GM23338 (cell line): ENCODE data around the gene RAB4A. TPM values are rescaled to one million over a fixed set of nuclear protein-coding genes. Genes with fewer than 3 reads are reported as not detected.
A peak's percentile ranks its signal among the peaks of the same experiment; 100 is the strongest.

ENCODE experiments used
- ATAC-seq: fragments of 200-7000 bp; cut with Tn5 transposase; 3 replicates; pipeline ENCODE4 v1.9.1; 2020
- DNase-seq: peaks from one replicate; pipeline ENCODE4 v3.0.0-alpha.2; 2015; ENCODE audit warnings: low spot score
- H2AFZ ChIP-seq: fragments of 200-600 bp; sonication (generic); 2 replicates; pipeline ENCODE4 v1.8.0; 2016; ENCODE audit warnings: antibody characterized with exemption, mild to moderate bottlenecking, moderate library complexity
- H3F3A ChIP-seq: fragments of 200-600 bp; sonication (generic); replicated peaks from 2 replicates; pipeline ENCODE4 v1.8.0; 2017; ENCODE audit warnings: antibody characterized with exemption, mixed run types, low read depth
- H3K27ac ChIP-seq: fragments of 200-600 bp; sonication (generic); 2 replicates; pipeline ENCODE4 v1.6.1; 2016; ENCODE audit warnings: low read depth
- H3K27me3 ChIP-seq: fragments of 200-600 bp; sonication (generic); 2 replicates; pipeline ENCODE4 v1.8.0; 2016; ENCODE audit warnings: mild to moderate bottlenecking, mixed run types, moderate library complexity; ENCODE audit not compliant: insufficient read depth
- H3K36me3 ChIP-seq: fragments of 200-600 bp; sonication (generic); 2 replicates; pipeline ENCODE4 v1.8.0; 2016; ENCODE audit warnings: mild to moderate bottlenecking; ENCODE audit not compliant: insufficient read depth
- H3K4me1 ChIP-seq: fragments of 200-600 bp; sonication (generic); 2 replicates; pipeline ENCODE4 v1.8.0; 2016; ENCODE audit warnings: mild to moderate bottlenecking, moderate library complexity; ENCODE audit not compliant: insufficient read depth
- H3K4me2 ChIP-seq: fragments of 200-600 bp; sonication (generic); 2 replicates; pipeline ENCODE4 v1.7.1; 2017; ENCODE audit warnings: mixed run types
- H3K4me3 ChIP-seq: fragments of 200-600 bp; sonication (generic); 2 replicates; pipeline ENCODE4 v1.6.1; 2016; ENCODE audit warnings: mixed run types
- H3K79me2 ChIP-seq: fragments of 200-600 bp; sonication (generic); replicated peaks from 2 replicates; pipeline ENCODE4 v1.8.0; 2017; ENCODE audit warnings: mild to moderate bottlenecking; ENCODE audit not compliant: insufficient read depth
- H3K9me2 ChIP-seq: fragments of 200-600 bp; sonication (generic); 2 replicates; pipeline ENCODE4 v1.8.0; 2017; ENCODE audit not compliant: insufficient read depth
- H4K20me1 ChIP-seq: fragments of 200-600 bp; sonication (generic); replicated peaks from 2 replicates; pipeline ENCODE4 v1.8.0; 2017; ENCODE audit warnings: mild to moderate bottlenecking; ENCODE audit not compliant: insufficient read depth
- H3K27ac Mint-ChIP-seq: 2 replicates; pipeline ENCODE4 v1.8.0; 2020; ENCODE audit warnings: inconsistent platforms, mild to moderate bottlenecking, moderate library complexity, mixed read lengths
- H3K27me3 Mint-ChIP-seq: 3 replicates; pipeline ENCODE4 v1.8.0; 2022; ENCODE audit warnings: low read depth, mild to moderate bottlenecking, moderate library complexity, mixed read lengths, inconsistent platforms; ENCODE audit not compliant: insufficient read depth, poor library complexity
- H3K36me3 Mint-ChIP-seq: 3 replicates; pipeline ENCODE4 v1.8.0; 2021; ENCODE audit warnings: low read depth, mild to moderate bottlenecking, inconsistent platforms, moderate library complexity, mixed read lengths
- H3K4me1 Mint-ChIP-seq: 3 replicates; pipeline ENCODE4 v1.8.0; 2020; ENCODE audit warnings: mild to moderate bottlenecking, inconsistent platforms, mixed read lengths
- H3K4me3 Mint-ChIP-seq: 3 replicates; pipeline ENCODE4 v1.8.0; 2021; ENCODE audit warnings: moderate library complexity, mild to moderate bottlenecking, inconsistent platforms, mixed read lengths
- H3K9me3 Mint-ChIP-seq: 3 replicates; pipeline ENCODE4 v1.8.0; 2020; ENCODE audit warnings: moderate library complexity, mild to moderate bottlenecking, inconsistent platforms, mixed read lengths
- CREB1 ChIP-seq: fragments of 250-450 bp; sonication (Bioruptor Pico); IDR thresholded peaks from 2 replicates; pipeline ENCODE4 v1.5.0; 2020; ENCODE audit warnings: low read depth, mild to moderate bottlenecking, moderate library complexity
- EZH2 ChIP-seq: fragments of 200-600 bp; sonication (generic); IDR thresholded peaks from one replicate; pipeline ENCODE4 v1.8.0; 2017; ENCODE audit warnings: antibody characterized with exemption, mild to moderate bottlenecking, low read depth; ENCODE audit not compliant: unreplicated experiment
- EZH2phosphoT487 ChIP-seq: fragments of 200-600 bp; sonication (generic); IDR thresholded peaks from one replicate; pipeline ENCODE4 v1.8.1; 2018; ENCODE audit warnings: antibody characterized with exemption; ENCODE audit not compliant: unreplicated experiment
- JUNB ChIP-seq: IDR thresholded peaks from one replicate; pipeline ENCODE4 v1.6.1; 2016; ENCODE audit warnings: antibody characterized with exemption; ENCODE audit not compliant: unreplicated experiment
- NANOG ChIP-seq: IDR thresholded peaks from 2 replicates; pipeline ENCODE4 v1.6.1; 2016; ENCODE audit warnings: antibody characterized with exemption, borderline replicate concordance
- POLR2AphosphoS5 ChIP-seq: IDR thresholded peaks from 2 replicates; pipeline ENCODE4 v1.6.1; 2016; ENCODE audit warnings: antibody characterized with exemption, low read depth
- STAT1 ChIP-seq: IDR thresholded peaks from one replicate; pipeline ENCODE4 v1.6.1; 2016; ENCODE audit warnings: antibody characterized with exemption; ENCODE audit not compliant: unreplicated experiment
- ZNF114 ChIP-seq: fragments of 250-450 bp; sonication (Bioruptor Pico); IDR thresholded peaks from 2 replicates; pipeline ENCODE4 v1.5.0; 2020; ENCODE audit warnings: mild to moderate bottlenecking, moderate library complexity
- ZNF331 ChIP-seq: fragments of 250-450 bp; sonication (Bioruptor Pico); IDR thresholded peaks from 2 replicates; pipeline ENCODE4 v1.5.0; 2020; ENCODE audit warnings: low read depth, mild to moderate bottlenecking, moderate library complexity
- polyA plus RNA-seq: library from polyadenylated mRNA; unstranded; fragments of >200 nt; fragmentation: Nextera tagmentation; extraction: Ambion mirVana; gene quantifications from 2 replicates; pipeline ENCODE4 v1.2.1, GENCODE V29; 2016
- total RNA-seq: library from RNA; depleted of rRNA; stranded (reverse); fragments of >200 nt; shearing (Covaris generic); gene quantifications from 2 replicates; pipeline ENCODE4 v1.2.3, GENCODE V29; 2014
- TF ChIP-seq, protein P1 (sequence below): fragments of 250-450 bp; sonication (Bioruptor Pico); IDR thresholded peaks from 2 replicates; pipeline ENCODE4 v1.5.0; 2020; ENCODE audit warnings: mild to moderate bottlenecking, moderate library complexity
- TF ChIP-seq, protein P2 (sequence below): IDR thresholded peaks from one replicate; pipeline ENCODE4 v1.6.1; 2018; ENCODE audit warnings: antibody characterized with exemption; ENCODE audit not compliant: unreplicated experiment

Gene RAB4A
- total and polyA plus RNA-seq, 2 experiments from 2014 or later: 37.5 to 50.8 TPM

- TF ChIP-seq POLR2AphosphoS5 (no peak), ZNF114 (CRISPR knock-in tag) (no peak), STAT1 (no peak), ZNF331 (CRISPR knock-in tag) (no peak), JUNB (no peak), EZH2phosphoT487 (no peak), EZH2 (no peak), CREB1 (CRISPR knock-in tag) (no peak), NANOG (no peak)
- TF ChIP-seq, protein P1, sequence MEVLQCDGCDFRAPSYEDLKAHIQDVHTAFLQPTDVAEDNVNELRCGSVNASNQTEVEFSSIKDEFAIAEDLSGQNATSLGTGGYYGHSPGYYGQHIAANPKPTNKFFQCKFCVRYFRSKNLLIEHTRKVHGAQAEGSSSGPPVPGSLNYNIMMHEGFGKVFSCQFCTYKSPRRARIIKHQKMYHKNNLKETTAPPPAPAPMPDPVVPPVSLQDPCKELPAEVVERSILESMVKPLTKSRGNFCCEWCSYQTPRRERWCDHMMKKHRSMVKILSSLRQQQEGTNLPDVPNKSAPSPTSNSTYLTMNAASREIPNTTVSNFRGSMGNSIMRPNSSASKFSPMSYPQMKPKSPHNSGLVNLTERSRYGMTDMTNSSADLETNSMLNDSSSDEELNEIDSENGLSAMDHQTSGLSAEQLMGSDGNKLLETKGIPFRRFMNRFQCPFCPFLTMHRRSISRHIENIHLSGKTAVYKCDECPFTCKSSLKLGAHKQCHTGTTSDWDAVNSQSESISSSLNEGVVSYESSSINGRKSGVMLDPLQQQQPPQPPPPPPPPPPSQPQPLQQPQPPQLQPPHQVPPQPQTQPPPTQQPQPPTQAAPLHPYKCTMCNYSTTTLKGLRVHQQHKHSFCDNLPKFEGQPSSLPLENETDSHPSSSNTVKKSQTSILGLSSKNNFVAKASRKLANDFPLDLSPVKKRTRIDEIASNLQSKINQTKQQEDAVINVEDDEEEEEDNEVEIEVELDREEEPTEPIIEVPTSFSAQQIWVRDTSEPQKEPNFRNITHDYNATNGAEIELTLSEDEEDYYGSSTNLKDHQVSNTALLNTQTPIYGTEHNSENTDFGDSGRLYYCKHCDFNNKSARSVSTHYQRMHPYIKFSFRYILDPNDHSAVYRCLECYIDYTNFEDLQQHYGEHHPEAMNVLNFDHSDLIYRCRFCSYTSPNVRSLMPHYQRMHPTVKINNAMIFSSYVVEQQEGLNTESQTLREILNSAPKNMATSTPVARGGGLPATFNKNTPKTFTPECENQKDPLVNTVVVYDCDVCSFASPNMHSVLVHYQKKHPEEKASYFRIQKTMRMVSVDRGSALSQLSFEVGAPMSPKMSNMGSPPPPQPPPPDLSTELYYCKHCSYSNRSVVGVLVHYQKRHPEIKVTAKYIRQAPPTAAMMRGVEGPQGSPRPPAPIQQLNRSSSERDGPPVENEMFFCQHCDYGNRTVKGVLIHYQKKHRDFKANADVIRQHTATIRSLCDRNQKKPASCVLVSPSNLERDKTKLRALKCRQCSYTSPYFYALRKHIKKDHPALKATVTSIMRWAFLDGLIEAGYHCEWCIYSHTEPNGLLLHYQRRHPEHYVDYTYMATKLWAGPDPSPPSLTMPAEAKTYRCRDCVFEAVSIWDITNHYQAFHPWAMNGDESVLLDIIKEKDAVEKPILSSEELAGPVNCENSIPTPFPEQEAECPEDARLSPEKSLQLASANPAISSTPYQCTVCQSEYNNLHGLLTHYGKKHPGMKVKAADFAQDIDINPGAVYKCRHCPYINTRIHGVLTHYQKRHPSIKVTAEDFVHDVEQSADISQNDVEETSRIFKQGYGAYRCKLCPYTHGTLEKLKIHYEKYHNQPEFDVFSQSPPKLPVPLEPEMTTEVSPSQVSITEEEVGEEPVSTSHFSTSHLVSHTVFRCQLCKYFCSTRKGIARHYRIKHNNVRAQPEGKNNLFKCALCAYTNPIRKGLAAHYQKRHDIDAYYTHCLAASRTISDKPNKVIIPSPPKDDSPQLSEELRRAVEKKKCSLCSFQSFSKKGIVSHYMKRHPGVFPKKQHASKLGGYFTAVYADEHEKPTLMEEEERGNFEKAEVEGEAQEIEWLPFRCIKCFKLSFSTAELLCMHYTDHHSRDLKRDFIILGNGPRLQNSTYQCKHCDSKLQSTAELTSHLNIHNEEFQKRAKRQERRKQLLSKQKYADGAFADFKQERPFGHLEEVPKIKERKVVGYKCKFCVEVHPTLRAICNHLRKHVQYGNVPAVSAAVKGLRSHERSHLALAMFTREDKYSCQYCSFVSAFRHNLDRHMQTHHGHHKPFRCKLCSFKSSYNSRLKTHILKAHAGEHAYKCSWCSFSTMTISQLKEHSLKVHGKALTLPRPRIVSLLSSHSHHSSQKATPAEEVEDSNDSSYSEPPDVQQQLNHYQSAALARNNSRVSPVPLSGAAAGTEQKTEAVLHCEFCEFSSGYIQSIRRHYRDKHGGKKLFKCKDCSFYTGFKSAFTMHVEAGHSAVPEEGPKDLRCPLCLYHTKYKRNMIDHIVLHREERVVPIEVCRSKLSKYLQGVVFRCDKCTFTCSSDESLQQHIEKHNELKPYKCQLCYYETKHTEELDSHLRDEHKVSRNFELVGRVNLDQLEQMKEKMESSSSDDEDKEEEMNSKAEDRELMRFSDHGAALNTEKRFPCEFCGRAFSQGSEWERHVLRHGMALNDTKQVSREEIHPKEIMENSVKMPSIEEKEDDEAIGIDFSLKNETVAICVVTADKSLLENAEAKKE (CRISPR knock-in tag): no peak
- TF ChIP-seq, protein P2, sequence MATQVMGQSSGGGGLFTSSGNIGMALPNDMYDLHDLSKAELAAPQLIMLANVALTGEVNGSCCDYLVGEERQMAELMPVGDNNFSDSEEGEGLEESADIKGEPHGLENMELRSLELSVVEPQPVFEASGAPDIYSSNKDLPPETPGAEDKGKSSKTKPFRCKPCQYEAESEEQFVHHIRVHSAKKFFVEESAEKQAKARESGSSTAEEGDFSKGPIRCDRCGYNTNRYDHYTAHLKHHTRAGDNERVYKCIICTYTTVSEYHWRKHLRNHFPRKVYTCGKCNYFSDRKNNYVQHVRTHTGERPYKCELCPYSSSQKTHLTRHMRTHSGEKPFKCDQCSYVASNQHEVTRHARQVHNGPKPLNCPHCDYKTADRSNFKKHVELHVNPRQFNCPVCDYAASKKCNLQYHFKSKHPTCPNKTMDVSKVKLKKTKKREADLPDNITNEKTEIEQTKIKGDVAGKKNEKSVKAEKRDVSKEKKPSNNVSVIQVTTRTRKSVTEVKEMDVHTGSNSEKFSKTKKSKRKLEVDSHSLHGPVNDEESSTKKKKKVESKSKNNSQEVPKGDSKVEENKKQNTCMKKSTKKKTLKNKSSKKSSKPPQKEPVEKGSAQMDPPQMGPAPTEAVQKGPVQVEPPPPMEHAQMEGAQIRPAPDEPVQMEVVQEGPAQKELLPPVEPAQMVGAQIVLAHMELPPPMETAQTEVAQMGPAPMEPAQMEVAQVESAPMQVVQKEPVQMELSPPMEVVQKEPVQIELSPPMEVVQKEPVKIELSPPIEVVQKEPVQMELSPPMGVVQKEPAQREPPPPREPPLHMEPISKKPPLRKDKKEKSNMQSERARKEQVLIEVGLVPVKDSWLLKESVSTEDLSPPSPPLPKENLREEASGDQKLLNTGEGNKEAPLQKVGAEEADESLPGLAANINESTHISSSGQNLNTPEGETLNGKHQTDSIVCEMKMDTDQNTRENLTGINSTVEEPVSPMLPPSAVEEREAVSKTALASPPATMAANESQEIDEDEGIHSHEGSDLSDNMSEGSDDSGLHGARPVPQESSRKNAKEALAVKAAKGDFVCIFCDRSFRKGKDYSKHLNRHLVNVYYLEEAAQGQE: no peak
- Histone ChIP-seq H3K4me3 (peak overlapping the region; percentile 90), H3K27me3 (peaks cover 6% of the 10 kb centered on the region; the same call in 1 of the 2 replicates), H3K79me2 (peaks cover 49% of the 10 kb centered on the region), H2AFZ (0 out of 2 replicates have a peak overlapping the region, but pooled peaks have one; percentile 50), H3K4me2 (peak overlapping the region; percentile 95), H3K9me2 (no peaks in the 10 kb centered on the region), H3K27ac (no peak overlapping the region), H3K36me3 (no peaks in the 10 kb centered on the region), H3F3A (no peaks in the 10 kb centered on the region), H3K4me1 (peaks cover 18% of the 10 kb centered on the region), H4K20me1 (peaks cover 26% of the 10 kb centered on the region)
- peak; percentile 44; the same call in 2 of the 3 replicates for ATAC-seq
- Mint-ChIP-seq H3K9me3 (peaks cover 4% of the 10 kb centered on the region; the same call in 2 of the 3 replicates), H3K36me3 (peaks cover 6% of the 10 kb centered on the region), H3K4me3 (peak overlapping the region; percentile 95), H3K27ac (no peak overlapping the region), H3K27me3 (peaks cover 19% of the 10 kb centered on the region), H3K4me1 (peaks cover 29% of the 10 kb centered on the region)
- DNase-seq: peak; percentile 51
These were observed 693 bp downstream of the RAB4A start for GRCh38 chr1:229271448-229272159.
